GM12892 (cell line): ENCODE data around the gene ITIH4.

Experiments used
- POLR2A ChIP-seq: IDR thresholded peaks from 2 replicates; pipeline ENCODE4 v1.6.1; 2011; ENCODE audit warnings: low read depth, low read length, control low read depth
- POLR2AphosphoS5 ChIP-seq: IDR thresholded peaks from 2 replicates; pipeline ENCODE4 v1.6.1; 2011; ENCODE audit warnings: low read depth, low read length, control low read depth

DNA sequence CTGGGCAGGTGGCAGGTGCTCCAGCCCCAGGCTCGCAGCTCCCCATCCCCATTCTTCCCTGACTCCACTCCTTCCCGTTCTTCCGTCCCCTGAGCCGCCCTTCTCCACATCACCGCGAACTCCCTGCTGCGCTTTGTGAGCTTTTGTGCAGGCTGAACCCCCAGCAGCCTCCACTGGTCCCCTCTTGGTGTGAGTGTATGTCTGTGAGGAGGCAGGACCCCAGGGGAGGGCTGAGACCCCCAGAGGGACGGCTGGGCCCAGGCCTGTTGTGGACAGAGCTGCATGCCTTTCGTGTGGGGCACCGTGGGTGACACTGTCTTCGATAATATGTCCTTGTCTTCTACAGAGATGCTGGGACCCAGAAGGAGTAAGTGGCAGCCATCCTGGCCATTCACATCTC lies 43.2 kb downstream of the ITIH4 start:
- no peak for TF ChIP-seq POLR2AphosphoS5
- no peak for TF ChIP-seq POLR2A
